NCI-H748 treated with DMSO at 0.1 percent for 48 hours (cell line): ENCODE results near the gene ZCCHC14.
"Not testable (repeated sequence)": the region's sequence is repeated elsewhere in the genome, so short reads cannot be mapped to it uniquely, and the experiment has no call there.

Experiments
- DNase-seq: peaks from one replicate; lab custom pipeline; 2025; lab: John Stamatoyannopoulos, UW

The ZCCHC14 gene

DNA sequence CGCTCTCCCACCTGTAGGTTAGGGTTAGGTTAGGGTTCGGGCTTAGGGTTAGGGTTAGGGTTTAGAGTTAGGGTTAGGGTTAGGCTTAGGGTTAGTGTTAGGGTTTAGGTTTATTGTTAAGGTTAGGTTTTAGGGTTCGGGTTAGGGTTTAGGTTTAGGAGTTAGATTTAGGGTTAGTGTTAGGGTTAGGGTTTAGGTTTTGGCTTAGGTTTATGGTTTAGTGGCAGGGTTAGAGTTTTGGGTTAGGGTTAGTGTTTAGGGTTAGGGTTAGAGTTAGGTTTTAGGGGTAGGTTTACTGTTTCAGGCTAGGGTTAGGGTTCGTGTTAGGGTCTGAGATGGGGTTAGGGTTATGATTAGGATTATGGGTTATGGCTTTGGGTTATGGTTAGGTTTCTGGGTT lies 31.6 kb upstream of the ZCCHC14 start:
- DNase-seq, result no peak

DNA sequence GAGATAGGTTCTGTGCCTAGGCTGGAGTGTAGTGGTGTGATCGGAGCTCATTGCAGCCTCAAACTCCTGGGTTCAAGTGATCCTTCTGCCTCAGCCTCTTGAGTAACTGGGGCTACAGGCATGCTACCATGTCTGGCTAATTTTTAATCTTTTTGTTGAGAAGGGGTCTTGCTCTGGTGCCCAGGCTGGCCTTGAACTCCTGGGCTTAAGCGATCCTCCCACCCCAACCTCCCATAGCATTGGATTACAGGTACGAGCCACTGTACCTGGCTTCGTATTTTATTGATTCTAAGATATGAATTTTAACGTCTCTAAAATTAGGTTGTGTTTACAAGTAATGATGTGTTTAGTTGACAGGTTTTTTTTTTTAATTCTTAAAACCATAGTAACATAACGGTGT lies 30.8 kb upstream of the ZCCHC14 start:
- not testable (repeated sequence) for DNase-seq

DNA sequence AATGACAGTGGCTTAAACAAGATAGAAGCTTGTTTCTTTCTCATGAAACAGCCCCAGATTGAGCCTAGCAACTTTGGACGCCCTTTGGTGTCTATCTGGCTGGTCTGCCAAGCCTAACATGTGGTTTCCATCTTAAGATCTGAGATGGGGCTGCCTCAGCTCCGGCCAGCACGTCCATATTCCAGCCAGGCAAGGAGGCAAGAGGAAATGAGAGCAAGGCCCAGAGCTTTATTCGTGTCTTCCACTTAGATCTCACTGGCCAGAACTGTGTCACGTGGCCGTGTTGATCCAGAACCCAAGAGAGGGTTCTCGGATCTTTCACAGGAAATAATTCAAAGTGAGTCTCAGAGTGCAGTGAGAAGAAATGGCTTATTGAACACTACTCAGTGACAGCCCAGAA lies 28.9 kb upstream of the ZCCHC14 start:
- not testable (repeated sequence) for DNase-seq

DNA sequence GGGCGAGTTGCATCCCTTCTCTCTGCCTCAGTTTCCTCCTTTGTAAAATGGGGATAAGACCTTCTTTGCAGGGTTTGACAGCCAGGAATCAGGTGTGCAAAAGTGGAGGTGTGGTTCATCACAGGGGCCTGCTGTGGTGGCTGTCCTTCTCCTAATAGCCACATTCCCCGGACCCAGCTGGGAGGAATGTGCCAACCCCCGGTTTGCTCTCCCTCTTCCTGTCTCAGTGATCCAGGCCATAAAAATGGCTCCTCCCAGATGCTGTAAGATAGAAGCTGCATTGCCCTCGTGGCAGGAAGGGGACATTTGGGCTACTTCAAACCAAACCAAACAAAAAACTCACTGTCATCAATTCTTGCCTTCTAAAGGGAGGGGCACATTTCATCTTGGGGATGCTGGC lies 26.3 kb upstream of the ZCCHC14 start:
- not testable (repeated sequence) for DNase-seq

DNA sequence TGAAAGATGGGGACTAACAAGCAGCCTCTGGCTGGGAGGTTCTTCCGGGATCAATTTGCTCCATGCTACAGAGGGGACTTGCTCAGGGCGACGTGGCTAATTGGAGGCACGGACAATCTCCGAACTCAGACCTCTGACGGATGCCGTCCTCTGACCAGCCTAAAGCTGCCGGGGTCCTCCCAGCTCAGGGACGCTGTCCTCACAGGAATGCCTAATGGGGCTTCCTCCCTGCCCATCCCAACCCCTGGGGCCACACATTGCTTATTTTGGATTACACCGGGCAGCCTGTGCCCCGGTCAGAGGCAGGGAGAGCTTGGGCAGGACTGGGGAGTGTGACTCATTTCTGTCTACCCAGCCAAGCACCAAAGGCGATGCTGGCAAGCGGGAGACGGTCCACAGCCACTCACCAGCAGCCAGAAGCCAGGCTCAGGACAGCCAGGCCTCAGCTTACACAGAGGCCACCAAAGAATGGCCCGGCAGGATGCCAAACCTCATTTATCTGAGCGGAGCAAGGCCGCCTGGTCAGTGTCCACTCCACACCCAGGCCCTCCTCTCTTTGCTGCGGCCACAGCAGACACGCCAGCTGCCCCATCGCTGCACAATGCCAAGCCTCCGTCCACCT lies 25.7 kb upstream of the ZCCHC14 start:
- DNase-seq, result not testable (repeated sequence)

DNA sequence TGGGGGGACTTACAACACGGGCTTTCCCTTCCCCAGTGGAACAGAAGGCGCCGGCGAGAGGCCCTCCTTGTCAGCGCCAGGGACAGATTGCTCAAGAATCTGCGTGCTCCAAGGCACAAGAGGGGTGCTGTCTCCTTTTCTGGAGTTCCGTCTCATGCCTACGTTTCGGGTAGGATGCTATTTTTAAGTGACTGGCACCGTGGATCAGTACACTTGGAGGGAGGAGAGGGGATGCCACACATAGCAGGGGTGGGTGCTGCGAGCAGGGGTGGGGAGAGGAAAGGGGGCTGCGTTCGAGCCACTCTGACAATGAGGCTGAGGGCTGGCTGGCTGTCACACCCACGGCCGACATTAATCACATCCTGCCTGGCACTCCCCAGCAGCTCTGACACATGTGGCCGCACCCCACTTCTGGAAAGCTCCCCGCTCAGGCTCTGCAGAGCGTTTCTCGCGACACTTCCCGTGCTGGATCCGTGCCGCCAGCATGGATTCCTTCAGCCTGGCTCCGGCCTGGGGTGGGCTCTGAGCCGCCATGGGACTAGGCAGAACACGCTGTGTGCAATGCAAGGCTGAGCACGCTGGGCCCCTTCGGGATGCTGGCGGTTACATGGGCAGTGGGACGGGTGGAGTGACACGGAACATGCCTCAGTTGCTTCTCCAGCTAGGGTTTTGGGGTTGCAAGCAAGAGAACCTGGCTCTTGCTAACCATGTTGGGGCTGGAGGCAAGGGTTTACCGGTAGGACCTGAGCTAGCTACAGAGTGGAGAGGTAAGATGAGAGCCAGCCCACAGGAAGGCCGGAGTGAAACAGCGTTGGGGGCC lies 25.0 kb upstream of the ZCCHC14 start:
- not testable (repeated sequence) for DNase-seq

DNA sequence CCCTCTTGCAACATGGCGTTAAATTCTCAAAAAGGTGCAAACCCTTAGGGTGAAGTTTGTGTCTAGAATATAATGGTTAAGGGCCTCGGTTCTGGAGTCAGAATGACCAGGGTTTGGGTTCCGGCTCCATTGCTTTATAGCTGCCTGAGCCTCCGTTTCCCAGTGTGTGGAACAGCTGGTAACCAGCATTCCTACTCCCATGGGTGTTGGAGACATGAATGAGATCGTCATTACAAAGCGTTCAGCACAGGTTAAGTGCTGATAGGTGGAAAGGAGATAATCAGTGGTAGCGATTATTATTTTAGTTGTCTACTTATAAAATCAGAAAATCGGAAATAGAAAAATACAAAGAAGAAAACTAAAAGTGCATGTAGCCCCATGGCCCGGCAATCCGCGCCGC lies 23.5 kb upstream of the ZCCHC14 start:
- DNase-seq, result no peak

DNA sequence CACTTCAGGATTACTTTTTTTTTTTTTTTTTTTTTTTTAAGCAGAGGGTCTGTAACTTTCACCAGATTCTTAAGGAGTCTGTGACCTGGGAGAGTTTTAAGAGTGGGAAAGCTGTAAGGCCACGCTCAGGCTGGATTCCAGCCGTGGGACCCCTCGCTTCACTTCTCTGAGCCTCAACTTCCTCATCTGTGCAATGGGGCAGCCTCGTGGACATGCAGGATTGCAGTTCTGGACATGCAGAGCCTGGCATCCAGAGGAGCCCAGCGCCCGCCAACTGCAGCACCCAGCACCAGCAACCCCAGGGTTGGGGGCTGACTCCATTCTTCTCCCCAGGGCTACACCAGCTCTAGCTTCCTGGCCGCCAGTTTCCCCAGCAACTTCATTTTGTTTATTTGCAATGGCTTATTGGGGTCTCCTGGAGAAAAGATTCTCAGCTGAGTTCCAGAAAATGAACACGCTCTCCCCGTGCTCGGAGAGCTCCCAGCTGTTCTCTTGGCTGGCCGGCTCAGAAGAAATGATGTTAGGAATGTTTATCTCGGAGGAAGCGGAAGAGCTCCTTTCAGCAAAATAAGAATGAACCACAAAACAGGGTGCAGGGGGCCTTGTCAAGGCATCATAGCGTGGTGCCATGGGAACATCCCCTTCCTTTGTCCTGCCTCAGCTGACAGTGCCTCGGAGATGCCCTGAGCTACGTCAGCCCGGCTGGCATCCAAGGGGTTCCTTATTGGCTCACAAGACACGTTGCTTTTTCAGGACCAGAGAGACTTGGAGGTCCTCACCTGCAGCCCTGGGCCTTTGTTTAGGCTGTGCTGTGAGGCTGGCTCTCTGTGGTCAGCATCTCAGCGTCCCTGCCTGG lies 22.9 kb upstream of the ZCCHC14 start:
- DNase-seq, result no peak

DNA sequence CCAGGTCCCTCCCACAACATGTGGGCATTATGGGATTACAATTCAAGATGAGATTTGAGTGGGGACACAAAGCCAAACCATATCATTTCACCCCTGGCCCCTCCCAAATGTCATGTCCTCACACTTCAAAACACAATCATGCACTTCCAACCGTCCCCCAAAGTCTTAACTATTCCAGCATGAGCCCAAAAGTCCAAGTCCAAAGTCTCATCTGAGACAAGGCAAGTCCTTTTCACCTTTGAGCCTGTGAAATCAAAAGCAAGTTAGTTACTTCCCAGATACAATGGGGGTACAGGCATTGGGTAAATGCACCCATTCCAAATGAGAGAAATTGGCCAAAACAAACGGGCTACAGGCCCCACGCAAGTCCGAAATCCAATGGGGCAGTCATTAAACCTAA lies 17.0 kb upstream of the ZCCHC14 start:
- not testable (repeated sequence) for DNase-seq

DNA sequence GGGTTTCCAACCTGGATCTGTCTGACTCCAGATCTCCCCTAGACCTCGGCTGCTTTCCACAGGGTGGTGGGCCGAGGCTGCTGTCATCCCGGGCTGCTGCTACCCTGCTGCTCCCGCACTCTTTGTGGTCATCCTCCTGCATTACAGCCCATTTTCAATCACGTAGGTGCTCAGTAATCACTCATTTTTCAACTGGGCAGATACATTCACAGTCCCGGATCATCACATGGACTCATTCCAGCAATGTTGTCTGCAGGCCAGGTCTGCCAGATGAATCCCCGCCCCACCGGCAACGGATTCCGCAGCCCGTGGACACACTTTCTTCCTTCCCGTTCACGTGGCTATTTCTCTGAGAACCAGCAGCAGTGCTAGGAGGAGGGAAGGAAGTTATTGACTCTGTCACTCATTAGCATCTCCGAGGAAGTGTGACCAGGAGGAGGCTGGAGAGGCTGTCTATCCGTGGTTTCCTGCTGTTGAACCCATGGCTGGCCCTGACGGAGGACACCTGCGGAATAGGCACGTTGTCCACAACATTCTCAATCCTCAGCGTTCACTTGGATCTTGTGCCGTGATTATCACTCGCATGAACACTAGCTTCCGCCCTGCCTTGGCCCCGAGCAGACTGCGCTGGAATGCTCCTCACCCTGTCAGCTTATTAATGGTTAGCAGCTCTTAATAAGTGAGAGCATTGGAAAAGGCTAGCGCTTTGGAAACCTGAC lies 14.7 kb upstream of the ZCCHC14 start:
- DNase-seq, result no peak

DNA sequence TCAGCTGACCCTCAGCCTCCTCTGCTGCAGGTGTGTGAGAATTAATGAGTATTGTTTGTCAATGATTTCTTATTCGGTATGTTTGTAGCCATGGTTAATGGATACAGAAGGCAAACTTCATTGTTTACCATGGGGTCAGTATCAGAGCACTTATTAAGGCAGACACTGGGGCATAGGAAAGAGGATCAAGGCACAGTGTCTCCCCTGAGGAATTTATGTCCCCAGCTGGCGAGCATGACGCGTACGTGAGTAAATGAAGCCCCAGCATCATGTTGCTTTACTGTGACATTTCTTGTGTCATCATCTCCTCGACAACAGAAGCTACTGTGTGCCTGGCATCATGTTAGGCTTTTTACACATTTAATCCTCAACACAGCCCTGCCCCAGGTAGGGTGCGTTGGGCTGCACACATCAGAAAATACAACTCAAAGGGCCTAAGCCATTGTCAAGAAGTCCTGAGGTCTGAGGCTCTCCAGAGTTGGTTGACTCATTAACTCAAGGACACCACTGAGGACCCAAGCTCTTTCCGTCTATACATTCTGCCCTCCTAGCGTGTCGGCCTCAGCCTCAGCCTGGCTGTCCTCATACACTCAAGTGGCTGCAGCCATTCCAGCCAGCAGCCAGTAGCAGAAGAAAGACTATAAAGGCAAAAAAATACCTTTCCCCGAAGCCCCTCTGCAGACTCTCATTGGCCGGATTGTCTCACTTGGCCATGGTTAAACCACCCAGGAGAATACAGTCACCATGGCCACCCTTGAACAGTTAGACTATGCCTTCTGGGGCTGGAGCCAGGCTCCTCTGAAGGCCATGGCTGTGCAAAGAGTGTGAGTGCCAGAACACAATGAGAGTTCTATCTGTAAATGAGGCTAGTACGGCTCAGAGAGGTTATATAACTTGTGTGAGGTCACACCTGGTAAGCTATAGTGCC lies 13.9 kb upstream of the ZCCHC14 start:
- no peak for DNase-seq

DNA sequence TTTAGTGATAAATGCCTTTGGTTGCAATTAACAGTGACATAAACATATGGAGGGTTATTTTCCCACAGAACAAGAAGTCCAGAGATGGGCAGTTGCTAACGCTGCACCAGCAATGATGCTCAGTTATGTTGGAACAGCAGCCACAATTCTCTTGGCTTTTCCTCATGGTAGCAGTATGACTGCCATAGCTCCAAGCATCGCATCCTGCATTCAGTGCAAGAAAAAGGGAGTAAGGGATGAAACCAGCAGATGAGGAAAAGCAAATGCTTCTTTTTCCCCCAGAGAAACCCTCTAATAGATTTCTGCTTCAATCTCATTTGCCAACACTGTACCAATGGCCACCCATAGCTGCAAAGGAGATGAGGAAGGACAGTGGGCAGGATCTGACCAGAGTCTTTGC lies 13.0 kb upstream of the ZCCHC14 start:
- no peak for DNase-seq

DNA sequence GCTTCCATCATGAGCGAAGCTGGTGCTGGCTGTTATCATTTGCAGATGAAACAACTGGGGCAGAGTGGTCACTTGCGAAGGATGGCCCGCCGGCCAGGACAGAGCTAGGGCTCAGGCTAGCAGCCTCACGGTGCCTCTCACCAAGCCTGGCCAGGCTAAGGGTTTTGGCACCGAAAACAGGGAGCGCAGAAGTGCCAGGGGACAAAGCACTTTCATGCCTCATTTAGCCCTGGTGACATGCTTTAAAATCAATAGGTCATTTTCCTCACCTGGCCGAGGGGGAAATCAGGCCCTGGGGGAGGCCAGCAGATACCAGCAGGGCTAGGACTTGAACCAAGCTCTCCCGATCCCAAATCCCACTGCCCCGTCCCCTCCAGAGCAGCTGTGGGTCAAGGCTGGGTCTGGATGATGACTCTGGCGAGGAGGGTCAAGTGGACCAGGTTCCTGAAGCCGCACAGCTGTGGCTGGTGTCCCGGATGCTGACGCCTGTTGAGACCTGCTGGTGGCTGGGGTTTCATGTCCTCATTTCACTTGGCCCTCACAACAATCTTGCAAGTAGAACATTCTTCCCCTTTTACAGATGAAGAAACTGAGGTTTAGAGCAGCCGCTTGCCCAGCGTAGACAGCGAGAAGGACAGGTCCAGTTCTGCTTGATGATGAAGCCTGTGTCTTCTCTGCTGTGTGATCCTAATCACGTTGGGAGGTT lies 10.6 kb upstream of the ZCCHC14 start:
- not testable (repeated sequence) for DNase-seq

DNA sequence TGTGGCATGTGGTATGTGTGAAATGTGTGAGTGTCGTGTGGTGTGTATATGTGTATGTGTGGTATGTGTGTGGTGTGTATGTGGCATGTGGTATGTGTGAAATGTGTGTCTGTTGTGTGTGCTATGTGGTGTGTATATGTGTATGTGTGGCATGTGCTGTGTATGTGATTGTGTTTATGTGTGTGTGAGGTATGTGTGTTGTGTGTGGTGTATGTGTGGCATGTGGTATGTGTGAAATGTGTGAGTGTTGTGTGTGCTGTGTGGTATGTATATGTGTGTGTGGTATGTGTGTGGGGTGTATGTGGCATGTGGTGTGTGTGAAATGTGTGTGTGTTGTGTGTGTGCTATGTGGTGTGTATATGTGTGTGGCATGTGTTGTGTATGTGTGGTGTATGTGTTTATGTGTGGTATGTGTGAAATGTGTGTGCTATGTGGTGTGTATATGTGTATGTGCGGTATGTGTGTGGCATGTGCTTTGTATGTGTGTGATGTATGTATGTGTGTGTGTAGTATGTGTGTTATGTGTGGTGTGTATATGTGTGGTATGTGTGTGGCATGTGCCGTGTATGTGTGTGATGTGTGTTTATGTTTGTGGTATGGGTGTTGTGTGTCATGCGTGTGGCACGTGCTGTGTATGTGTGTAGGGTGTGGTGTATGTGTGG lies 9.6 kb upstream of the ZCCHC14 start:
- DNase-seq, result no peak

DNA sequence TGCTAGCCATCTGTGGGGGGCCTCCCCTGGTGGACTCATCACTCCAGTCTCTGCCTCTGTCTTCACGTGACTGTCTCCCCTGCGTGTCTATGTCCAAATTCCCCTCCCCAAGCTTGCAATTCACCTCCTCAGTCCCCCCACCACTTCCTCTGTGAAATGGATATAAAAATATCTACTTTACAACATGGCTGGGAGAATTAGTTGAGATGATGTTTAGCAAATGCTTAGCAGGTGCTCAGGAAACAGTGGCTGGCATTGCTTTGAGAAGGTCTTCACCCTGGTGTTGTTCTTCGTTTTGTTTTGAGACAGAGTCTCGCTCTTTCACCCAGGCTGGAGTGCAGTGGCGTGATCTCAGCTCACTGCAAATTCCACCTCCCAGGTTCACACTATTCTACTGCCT lies 8.3 kb upstream of the ZCCHC14 start:
- no peak for DNase-seq

DNA sequence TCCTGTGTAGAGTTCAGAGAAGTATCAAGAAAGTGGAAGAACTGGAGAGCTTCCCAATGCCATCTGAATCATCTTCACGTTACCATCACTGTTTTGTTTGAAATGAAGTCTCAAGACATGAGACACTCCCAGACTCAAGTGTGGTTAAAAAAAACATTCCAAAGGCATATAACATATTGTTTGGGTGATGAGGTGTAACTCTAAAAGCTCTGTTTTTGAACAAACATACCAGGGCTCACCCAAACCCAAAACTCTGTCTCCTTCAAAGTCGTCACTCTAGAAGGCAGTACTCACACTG lies 6.3 kb upstream of the ZCCHC14 start:
- DNase-seq, result no peak

DNA sequence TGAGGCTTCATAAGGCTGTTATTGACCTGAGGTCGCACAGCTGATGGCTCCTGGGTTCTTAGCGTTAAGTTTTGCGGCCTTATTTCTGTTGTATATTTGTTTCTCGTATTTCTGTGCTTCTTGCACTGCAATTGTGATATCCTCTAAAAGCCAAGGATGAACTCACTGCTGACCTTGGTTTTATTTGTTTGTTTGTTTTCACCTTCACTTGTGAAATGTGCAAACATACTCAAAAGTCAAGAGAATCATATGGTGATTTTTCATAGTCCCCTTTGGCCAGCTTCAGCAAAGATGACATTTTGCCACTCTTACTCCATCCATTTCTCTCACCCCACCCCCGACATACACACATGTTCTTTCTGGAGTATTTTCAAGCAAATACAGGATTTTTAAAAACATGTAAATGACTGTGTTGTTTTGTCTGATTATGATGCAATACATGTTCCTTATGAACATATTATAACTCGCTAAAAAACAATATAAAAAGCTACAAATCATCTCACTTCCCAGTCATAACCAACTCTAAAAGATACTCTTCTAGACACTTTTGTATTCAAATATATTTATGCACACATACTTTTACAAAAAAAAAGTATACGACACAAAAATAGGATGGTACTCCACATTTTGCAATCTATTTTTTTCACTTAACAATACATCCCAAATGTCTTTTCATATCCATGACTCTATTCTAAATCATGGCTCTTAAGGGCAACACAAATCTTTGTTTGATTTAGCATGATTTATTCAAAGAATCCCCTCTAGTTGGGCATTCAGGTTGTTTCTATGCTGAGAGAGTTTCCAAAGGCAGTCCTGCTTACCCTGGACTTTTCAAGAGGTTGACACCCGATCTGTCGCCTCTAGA lies 5.7 kb upstream of the ZCCHC14 start:
- no peak for DNase-seq

DNA sequence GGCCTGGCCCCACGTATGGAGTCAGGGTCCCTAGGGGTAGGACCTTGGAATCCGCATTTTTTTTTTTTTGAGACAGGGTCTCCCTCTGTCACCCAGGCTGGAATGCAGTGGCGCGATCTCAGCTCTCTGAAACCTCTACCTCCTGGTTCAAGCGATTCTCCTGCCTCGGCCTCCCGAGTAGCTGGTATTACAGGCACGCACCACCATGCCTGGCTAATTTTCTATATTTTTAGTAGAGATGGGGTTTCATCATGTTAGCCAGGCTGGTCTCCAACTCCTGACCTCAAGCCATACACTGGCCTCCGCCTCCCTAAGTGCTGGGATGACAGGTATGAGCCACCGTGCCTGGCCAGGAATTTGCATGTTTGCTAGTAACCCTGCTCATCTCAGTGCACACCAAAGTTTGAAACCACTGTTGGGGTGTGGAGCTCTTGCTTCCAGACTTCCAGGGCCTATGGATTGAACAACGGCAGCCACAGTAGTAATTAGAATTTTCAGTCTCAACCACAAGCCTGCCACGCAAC lies 5.0 kb upstream of the ZCCHC14 start:
- DNase-seq, result not testable (repeated sequence)
